Stimulated activated CD8-positive, alpha-beta memory T cell treated with anti-CD3 and anti-CD28 coated beads, Interleukin-12 subunit alpha, Interleukin-12 subunit beta, amount 100 ng/mL, for 24 hours (primary cell): ENCODE data around the gene ITGA4.
"Not testable (repeated sequence)": the region's sequence is repeated elsewhere in the genome, so short reads cannot be mapped to it uniquely, and the experiment has no call there.

ENCODE experiments used
- DNase-seq: peaks from one replicate; pipeline ENCODE4 v3.0.0-alpha.2; 2020; ENCODE audit errors: extremely low read depth

ITGA4 gene

GRCh38 chr2:181457121-181457740 is at the start of gene ITGA4:
ITGA4 (plus strand) TSS chr2:181457386; CDS start chr2:181457655, 269 bp downstream.
- DNase-seq = peak; percentile 63

GRCh38 chr2:181408861-181409260 is 48.3 kb upstream of the ITGA4 start:
- DNase-seq = no peak

GRCh38 chr2:181411105-181411849 is 45.9 kb upstream of the ITGA4 start:
- no peak for DNase-seq

- DNase-seq = no peak
Measured at GRCh38 chr2:181419129-181419855, 37.9 kb upstream of the ITGA4 start.

GRCh38 chr2:181420259-181421130 is 36.7 kb upstream of the ITGA4 start:
- DNase-seq = no peak

GRCh38 chr2:181421131-181421458 is 36.1 kb upstream of the ITGA4 start:
- DNase-seq = no peak

- DNase-seq = no peak
Measured at GRCh38 chr2:181421464-181421863, 35.7 kb upstream of the ITGA4 start.

- no peak for DNase-seq
Measured at GRCh38 chr2:181426672-181427071, 30.5 kb upstream of the ITGA4 start.

GRCh38 chr2:181430406-181431118 is 26.6 kb upstream of the ITGA4 start:
- no peak for DNase-seq

DNA sequence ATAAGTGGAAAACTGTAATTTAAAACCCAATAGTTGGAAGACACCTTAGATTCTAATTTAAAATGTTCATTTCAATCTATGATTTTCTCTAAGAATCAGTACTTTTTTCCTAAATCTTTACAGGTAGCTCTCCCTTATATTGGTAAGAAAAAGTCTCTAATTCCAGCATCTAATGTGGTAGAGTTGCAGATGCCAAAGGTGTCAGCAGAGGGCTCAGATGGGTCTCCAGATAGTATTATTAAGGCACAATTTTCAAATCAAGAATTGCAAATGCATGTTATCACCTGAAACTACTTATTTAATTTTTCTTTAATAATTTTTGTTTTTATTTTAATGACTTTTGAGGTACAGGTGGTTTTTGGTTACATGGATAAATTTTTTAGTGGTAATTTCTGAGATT is 25.5 kb upstream of the ITGA4 start:
- no peak for DNase-seq

GRCh38 chr2:181438261-181438660 is 18.9 kb upstream of the ITGA4 start:
- DNase-seq = no peak

- DNase-seq = no peak
Measured at GRCh38 chr2:181440344-181440743, 16.8 kb upstream of the ITGA4 start.

DNA sequence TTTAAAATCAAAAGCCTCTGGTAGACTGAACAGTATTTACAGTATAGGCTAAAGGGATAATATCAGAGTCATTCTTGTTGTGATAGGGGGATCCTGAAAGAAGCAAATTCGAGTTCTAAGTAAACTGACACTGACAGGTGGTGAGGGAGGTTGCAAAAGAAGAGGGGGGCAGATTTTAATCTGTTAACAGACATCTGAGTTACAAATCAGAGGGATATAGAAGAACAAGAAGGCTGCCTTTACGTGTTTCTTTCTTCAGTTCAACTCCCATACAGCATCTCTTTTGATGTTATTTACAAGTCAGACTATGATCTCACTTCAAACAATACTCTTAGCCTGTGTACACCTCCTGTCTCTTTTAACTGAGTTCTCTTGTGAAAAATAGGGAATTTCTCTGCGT is 16.3 kb upstream of the ITGA4 start:
- no peak for DNase-seq

- DNase-seq = no peak
Measured at GRCh38 chr2:181441670-181442069, 15.5 kb upstream of the ITGA4 start.

DNA sequence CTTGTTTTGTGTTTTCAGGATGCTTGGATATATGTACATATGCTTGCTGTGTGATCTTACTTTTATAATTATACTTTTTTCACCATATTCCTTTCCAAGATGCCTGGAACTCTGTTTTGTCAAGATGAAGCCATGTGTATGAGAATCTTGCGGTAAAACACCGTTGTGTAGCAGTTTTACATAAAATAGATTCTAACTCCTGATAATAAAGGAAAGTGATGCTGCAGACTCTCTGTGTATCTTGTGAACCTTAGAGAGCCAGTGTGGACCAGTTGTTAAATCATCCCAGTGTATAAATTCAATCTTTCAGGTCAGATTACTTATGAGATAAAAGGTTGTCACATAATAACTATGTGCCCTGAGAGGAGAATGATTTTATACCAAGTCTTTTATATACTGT is 12.5 kb upstream of the ITGA4 start:
- no peak for DNase-seq

DNA sequence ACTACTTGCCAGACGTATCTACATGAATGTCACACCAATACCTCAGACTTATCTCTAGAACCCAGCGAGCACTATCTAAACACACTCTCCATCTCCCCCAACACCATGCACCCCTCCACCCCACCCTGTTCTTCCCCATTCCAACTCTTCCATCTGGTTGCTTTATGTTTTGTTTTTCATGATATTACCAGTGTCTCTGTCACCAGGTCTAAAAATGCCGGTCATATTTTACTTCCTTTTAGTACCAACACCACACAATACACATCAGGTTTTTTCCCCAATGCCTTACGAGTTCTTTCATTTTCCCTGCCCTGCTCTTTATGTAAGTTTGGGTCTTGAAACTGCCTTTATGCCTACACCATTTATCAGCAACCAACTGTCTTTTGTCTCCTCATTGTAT is 10.2 kb upstream of the ITGA4 start:
- DNase-seq = no peak

DNA sequence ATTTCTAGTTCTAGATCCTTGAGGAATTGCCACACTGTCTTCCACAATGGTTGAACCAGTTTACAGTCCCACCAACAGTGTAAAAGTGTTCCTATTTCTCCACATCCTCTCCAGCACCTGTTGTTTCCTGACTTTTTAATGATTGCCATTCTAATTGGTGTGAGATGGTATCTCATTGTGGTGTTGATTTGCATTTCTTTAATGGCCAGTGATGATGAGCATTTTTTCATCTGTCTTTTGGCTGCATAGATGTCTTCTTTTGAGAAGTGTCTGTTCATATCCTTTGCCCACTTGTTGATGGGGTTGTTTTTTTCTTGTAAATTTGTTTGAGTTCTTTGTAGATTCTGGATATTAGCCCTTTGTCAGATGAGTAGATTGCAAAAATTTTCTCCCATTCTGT is 7.9 kb upstream of the ITGA4 start:
- not testable (repeated sequence) for DNase-seq

GRCh38 chr2:181454686-181455450 is 2.3 kb upstream of the ITGA4 start:
- DNase-seq = no peak

GRCh38 chr2:181456660-181457120 is 496 bp upstream of the ITGA4 start:
- peak; percentile 21 for DNase-seq

- peak; percentile 28 for DNase-seq
Measured at GRCh38 chr2:181457741-181458425, 697 bp downstream of the ITGA4 start.
